Skin epidermis (tissue), 12 donors: ENCODE data around the gene SATB2.

Experiments used
- H3K27ac ChIP-seq, 21 experiments: fragments of 200-600 bp; sonication (generic) in 11 of 21; one replicate each; pipeline ENCODE4 v1.5.0; 2020; ENCODE audit warnings: mild to moderate bottlenecking in 3 of 21, inconsistent platforms in 2 of 21, moderate library complexity in 2 of 21
- H3K4me3 ChIP-seq, 7 experiments: fragments of 200-600 bp; sonication (generic) in 2 of 7; one replicate each; pipeline ENCODE4 v1.5.0; 2020; ENCODE audit warnings: inconsistent platforms in 2 of 7, mild to moderate bottlenecking in 2 of 7, moderate library complexity in 1 of 7

The SATB2 gene

GRCh38 chr2:199428291-199428690 lies 29.4 kb downstream of the SATB2 start:
- Histone ChIP-seq H3K4me3 (no peak overlapping the region), H3K27ac (no peak overlapping the region)

GRCh38 chr2:199424160-199424559 lies 33.6 kb downstream of the SATB2 start:
- Histone ChIP-seq H3K27ac (no peak overlapping the region), H3K4me3 (no peak overlapping the region)

- Histone ChIP-seq H3K27ac (no peak overlapping the region), H3K4me3 (no peak overlapping the region)
Observed at GRCh38 chr2:199419428-199419827, 38.3 kb downstream of the SATB2 start.

- no peak overlapping the region for H3K27ac ChIP-seq
- no peak overlapping the region for H3K4me3 ChIP-seq
Observed at GRCh38 chr2:199414465-199414864, 43.3 kb downstream of the SATB2 start.

GRCh38 chr2:199414001-199414400 lies 43.7 kb downstream of the SATB2 start:
- Histone ChIP-seq H3K4me3 (no peak overlapping the region), H3K27ac (no peak overlapping the region)

- H3K4me3 ChIP-seq: no peak overlapping the region
- no peak overlapping the region for H3K27ac ChIP-seq
Observed at GRCh38 chr2:199409759-199410529, 47.8 kb downstream of the SATB2 start.

- no peak overlapping the region for H3K4me3 ChIP-seq
- no peak overlapping the region for H3K27ac ChIP-seq
Observed at GRCh38 chr2:199407421-199407820, 50.3 kb downstream of the SATB2 start.

GRCh38 chr2:199405241-199405640 lies 52.5 kb downstream of the SATB2 start:
- Histone ChIP-seq H3K4me3 (no peak overlapping the region), H3K27ac (peak overlapping the region in 2 of 21 experiments; percentile 8 to 30)

- Histone ChIP-seq H3K27ac (peak overlapping the region in 2 of 21 experiments; percentile 8 to 30), H3K4me3 (no peak overlapping the region)
Observed at GRCh38 chr2:199404841-199405240, 52.9 kb downstream of the SATB2 start.

- H3K4me3 ChIP-seq: no peak overlapping the region
Observed at GRCh38 chr2:199395311-199395710, 62.4 kb downstream of the SATB2 start.

GRCh38 chr2:199392363-199392762 lies 65.4 kb downstream of the SATB2 start:
- no peak overlapping the region for H3K4me3 ChIP-seq
- no peak overlapping the region for H3K27ac ChIP-seq

More at GRCh38 chr2:199395311-199395710, 62.4 kb downstream of the SATB2 start:
- H3K27ac ChIP-seq: no peak overlapping the region

GRCh38 chr2:199388728-199389268 lies 68.9 kb downstream of the SATB2 start:
- Histone ChIP-seq H3K27ac (no peak overlapping the region), H3K4me3 (no peak overlapping the region)

GRCh38 chr2:199384043-199384442 lies 73.7 kb downstream of the SATB2 start:
- no peak overlapping the region for H3K4me3 ChIP-seq
- no peak overlapping the region for H3K27ac ChIP-seq

GRCh38 chr2:199383021-199383420 lies 74.7 kb downstream of the SATB2 start:
- no peak overlapping the region for H3K27ac ChIP-seq
- no peak overlapping the region for H3K4me3 ChIP-seq

GRCh38 chr2:199382091-199382490 lies 75.6 kb downstream of the SATB2 start:
- Histone ChIP-seq H3K4me3 (no peak overlapping the region), H3K27ac (no peak overlapping the region)

GRCh38 chr2:199381531-199381930 lies 76.2 kb downstream of the SATB2 start:
- Histone ChIP-seq H3K27ac (no peak overlapping the region), H3K4me3 (no peak overlapping the region)

- Histone ChIP-seq H3K4me3 (no peak overlapping the region), H3K27ac (no peak overlapping the region)
Observed at GRCh38 chr2:199378948-199379650, 78.6 kb downstream of the SATB2 start.

GRCh38 chr2:199370150-199370780 lies 87.5 kb downstream of the SATB2 start:
- Histone ChIP-seq H3K27ac (no peak overlapping the region), H3K4me3 (no peak overlapping the region)

- H3K27ac ChIP-seq: no peak overlapping the region
Observed at GRCh38 chr2:199366406-199366805, 91.3 kb downstream of the SATB2 start.

GRCh38 chr2:199364153-199364552 lies 93.6 kb downstream of the SATB2 start:
- Histone ChIP-seq H3K27ac (no peak overlapping the region), H3K4me3 (no peak overlapping the region)

More at GRCh38 chr2:199366406-199366805, 91.3 kb downstream of the SATB2 start:
- no peak overlapping the region for H3K4me3 ChIP-seq
